ENCODE data around the gene C10orf90. TPM values are rescaled to one million over a fixed set of nuclear protein-coding genes. Genes with fewer than 3 reads are reported as not detected.

The C10orf90 gene
- total RNA-seq, 2 donors from 2014 or later = 0.33 TPM; not detected in 1

- TF ChIP-seq CTCF (conservative IDR thresholded peaks at IDR 0.05) = no peak
- H3K27ac Mint-ChIP-seq = no peak overlapping the region
- 100% methylated on average over 1 of the region's 2 CpGs; no CpG with 5 or more reads in 1 of the 2 experiments for WGBS, 2 experiments (ENCODE audit: insufficient coverage in 1 of 2, insufficient read length in 1 of 2)
- H3K9ac ChIP-seq (ENCODE audit: extremely low read depth, low read length, poor library complexity, severe bottlenecking) = no peak overlapping the region
- no peak overlapping the region for H3K27ac ChIP-seq (ENCODE audit: low read depth, low read length)
- peaks cover 5% of the 10 kb centered on the region for H3K4me1 Mint-ChIP-seq
- no peaks in the 10 kb centered on the region for H3K36me3 Mint-ChIP-seq (ENCODE audit: low read depth)
- H3K27me3 ChIP-seq (ENCODE audit: control insufficient read depth, insufficient read depth, low read length, poor library complexity, severe bottlenecking) = no peaks in the 10 kb centered on the region
- H3K9me3 Mint-ChIP-seq = no peaks in the 10 kb centered on the region
- no peaks in the 10 kb centered on the region for H3K9me3 ChIP-seq (ENCODE audit: control insufficient read depth, low read length)
- H3K36me3 ChIP-seq (ENCODE audit: control insufficient read depth, insufficient read depth, low read length) = no peaks in the 10 kb centered on the region
- no peaks in the 10 kb centered on the region for H3K27me3 Mint-ChIP-seq (ENCODE audit: insufficient read depth)
- H3K4me3 ChIP-seq (ENCODE audit: low read length) = no peak overlapping the region
- no peaks in the 10 kb centered on the region for H3K4me1 ChIP-seq (ENCODE audit: control insufficient read depth, insufficient read depth, low read length)
- DNase-seq = no peak
- H3K4me3 Mint-ChIP-seq = no peak overlapping the region
Measured at GRCh38 chr10:126634347-126634746, 36.1 kb downstream of the C10orf90 start.

GRCh38 chr10:126632705-126633104 is 37.8 kb downstream of the C10orf90 start:
- H3K4me3 ChIP-seq (ENCODE audit: low read length) = no peak overlapping the region
- Mint-ChIP-seq H3K36me3 (ENCODE audit: low read depth) (no peaks in the 10 kb centered on the region), H3K27ac (no peak overlapping the region), H3K4me3 (no peak overlapping the region), H3K27me3 (ENCODE audit: insufficient read depth) (no peaks in the 10 kb centered on the region), H3K9me3 (no peaks in the 10 kb centered on the region), H3K4me1 (no peaks in the 10 kb centered on the region)
- H3K27me3 ChIP-seq (ENCODE audit: control insufficient read depth, insufficient read depth, low read length, poor library complexity, severe bottlenecking) = no peaks in the 10 kb centered on the region
- 93 to 96% methylated on average over 3 to 4 of the region's 4 CpGs for WGBS, 2 experiments (ENCODE audit: insufficient coverage in 1 of 2, insufficient read length in 1 of 2)
- no peaks in the 10 kb centered on the region for H3K9me3 ChIP-seq (ENCODE audit: control insufficient read depth, low read length)
- H3K9ac ChIP-seq (ENCODE audit: extremely low read depth, low read length, poor library complexity, severe bottlenecking) = no peak overlapping the region
- DNase-seq = no peak
- H3K4me1 ChIP-seq (ENCODE audit: control insufficient read depth, insufficient read depth, low read length) = no peaks in the 10 kb centered on the region
- no peak for TF ChIP-seq CTCF (conservative IDR thresholded peaks at IDR 0.05)
- H3K27ac ChIP-seq (ENCODE audit: low read depth, low read length) = no peak overlapping the region
- H3K36me3 ChIP-seq (ENCODE audit: control insufficient read depth, insufficient read depth, low read length) = no peaks in the 10 kb centered on the region

- 95 to 96% methylated on average over 11 of the region's 11 CpGs for WGBS, 2 experiments (ENCODE audit: insufficient coverage in 1 of 2, insufficient read length in 1 of 2)
- Histone ChIP-seq H3K4me1 (ENCODE audit: control insufficient read depth, insufficient read depth, low read length) (no peaks in the 10 kb centered on the region), H3K4me3 (ENCODE audit: low read length) (no peak overlapping the region), H3K36me3 (ENCODE audit: control insufficient read depth, insufficient read depth, low read length) (no peaks in the 10 kb centered on the region), H3K9ac (ENCODE audit: extremely low read depth, low read length, poor library complexity, severe bottlenecking) (no peak overlapping the region), H3K27ac (ENCODE audit: low read depth, low read length) (no peak overlapping the region), H3K27me3 (ENCODE audit: control insufficient read depth, insufficient read depth, low read length, poor library complexity, severe bottlenecking) (no peaks in the 10 kb centered on the region), H3K9me3 (ENCODE audit: control insufficient read depth, low read length) (no peaks in the 10 kb centered on the region)
- DNase-seq = peak; percentile 22
- TF ChIP-seq CTCF (conservative IDR thresholded peaks at IDR 0.05) = no peak
- H3K9me3 Mint-ChIP-seq = no peaks in the 10 kb centered on the region
- H3K4me1 Mint-ChIP-seq = peaks cover 3% of the 10 kb centered on the region
- H3K27me3 Mint-ChIP-seq (ENCODE audit: insufficient read depth) = no peaks in the 10 kb centered on the region
- H3K4me3 Mint-ChIP-seq = no peak overlapping the region
- H3K27ac Mint-ChIP-seq = no peak overlapping the region
- no peaks in the 10 kb centered on the region for H3K36me3 Mint-ChIP-seq (ENCODE audit: low read depth)
Measured at GRCh38 chr10:126629925-126630624, 40.4 kb downstream of the C10orf90 start.

All from endodermal cell (in vitro differentiated cells).